GM21367 (cell line): ENCODE measurements around the gene MAN1B1.
A peak's percentile ranks its signal among the peaks of the same experiment; 100 is the strongest.

ENCODE experiments used
- ATAC-seq: cut with Tn5 transposase; IDR thresholded peaks from one replicate; pipeline ENCODE4 v1.9.1; 2021; ENCODE audit not compliant: unreplicated experiment

Gene MAN1B1

GRCh38 chr9:137141976-137142936 lies 55.5 kb downstream of the MAN1B1 start:
- ATAC-seq: no peak

- no peak for ATAC-seq
Measured at GRCh38 chr9:137143459-137143858, 56.7 kb downstream of the MAN1B1 start.

GRCh38 chr9:137145731-137146526 lies 59.1 kb downstream of the MAN1B1 start:
- no peak for ATAC-seq

- no peak for ATAC-seq
Measured at GRCh38 chr9:137146527-137146918, 59.7 kb downstream of the MAN1B1 start.

- no peak for ATAC-seq
Measured at GRCh38 chr9:137147091-137147792, 60.5 kb downstream of the MAN1B1 start.

GRCh38 chr9:137147793-137148160 lies 61.0 kb downstream of the MAN1B1 start:
- no peak for ATAC-seq

- no peak for ATAC-seq
Measured at GRCh38 chr9:137148242-137148641, 61.5 kb downstream of the MAN1B1 start.

GRCh38 chr9:137148661-137149060 lies 61.9 kb downstream of the MAN1B1 start:
- no peak for ATAC-seq

- no peak for ATAC-seq
Measured at GRCh38 chr9:137149363-137149762, 62.6 kb downstream of the MAN1B1 start.

GRCh38 chr9:137149942-137150616 lies 63.3 kb downstream of the MAN1B1 start:
- no peak for ATAC-seq

- ATAC-seq: peak; percentile 30
Measured at GRCh38 chr9:137150617-137151457, 64.1 kb downstream of the MAN1B1 start.

GRCh38 chr9:137152844-137153405 lies 66.1 kb downstream of the MAN1B1 start:
- no peak for ATAC-seq

- no peak for ATAC-seq
Measured at GRCh38 chr9:137156567-137157375, 70.0 kb downstream of the MAN1B1 start.

GRCh38 chr9:137157618-137158415 lies 71.0 kb downstream of the MAN1B1 start:
- ATAC-seq: no peak

GRCh38 chr9:137158625-137159024 lies 71.8 kb downstream of the MAN1B1 start:
- no peak for ATAC-seq
